ENCODE results near the gene MOB3B. TPM values are rescaled to one million over a fixed set of nuclear protein-coding genes. Genes with fewer than 3 reads are reported as not detected.
A peak's percentile ranks its signal among the peaks of the same experiment; 100 is the strongest.

Gene MOB3B
- total RNA-seq = 1 to 10 TPM; 1.3 to 2.3 TPM

DNA sequence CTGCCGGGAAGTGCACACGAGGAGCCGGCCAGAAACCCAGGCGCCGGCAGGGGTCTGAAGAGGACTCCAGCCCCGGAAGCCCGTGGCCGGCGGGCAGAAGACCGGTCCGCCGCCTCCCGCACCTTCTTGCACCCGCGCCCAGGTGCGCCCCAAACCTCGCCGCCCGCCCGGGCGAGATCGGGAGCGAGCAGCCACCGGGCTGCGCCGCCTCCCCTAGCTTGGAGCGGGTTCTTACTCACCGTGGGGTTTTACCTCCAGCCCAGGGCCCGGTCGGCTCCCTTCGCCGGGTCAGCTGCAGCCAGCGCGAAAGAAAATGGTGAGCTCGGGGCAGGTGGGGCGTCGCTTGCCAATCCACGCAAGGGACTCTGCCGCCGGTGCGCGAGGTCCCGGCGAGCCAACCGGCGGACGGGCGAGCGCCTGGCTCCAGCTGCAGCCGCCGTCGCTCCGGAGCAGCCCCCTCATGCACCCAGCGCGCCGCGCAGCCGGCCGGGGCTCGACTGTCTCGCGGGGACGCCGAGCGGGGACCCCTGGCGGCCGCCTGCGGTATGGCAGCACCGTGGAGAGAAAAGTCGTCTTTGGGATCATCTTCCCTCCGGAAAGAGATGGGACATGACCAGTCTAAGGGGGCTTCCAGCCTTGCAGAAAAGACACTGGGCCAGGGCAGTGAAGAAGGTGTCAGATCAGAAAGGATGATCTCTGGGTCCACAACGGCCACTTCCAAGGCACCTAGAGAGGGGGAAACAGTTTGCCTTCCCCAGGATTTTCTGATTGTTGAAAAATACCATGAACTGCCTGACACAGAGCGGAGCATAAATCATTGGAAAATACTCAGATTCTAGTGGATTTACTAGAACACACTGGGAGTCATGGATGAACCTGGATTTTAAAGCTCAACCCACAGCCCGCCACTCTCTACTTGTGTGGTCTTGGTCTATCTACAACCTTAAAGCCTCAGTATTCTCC lies at the start of gene MOB3B:
Gene MOB3B, minus strand, starts transcription at position 499 of the 963 bp plus-strand sequence. CDS start 74,264 bp downstream, outside the sequence.
- Mint-ChIP-seq H3K27ac (peak within 1 kb of the TSS; percentile 77 to 82), H3K9me3 (no peaks in the 10 kb centered on the region)
- peak; percentile 77 to 84 for ATAC-seq

GRCh38 chr9:27573634-27574590 lies 44.3 kb upstream of the MOB3B start:
- ATAC-seq (peak; percentile 77 to 85), DNase-seq (ENCODE audit: low spot score in 2 of 2) (peak; percentile 87 to 96)
- Mint-ChIP-seq H3K9me3 (peaks cover 9 to 10% of the 10 kb centered on the region in 2 donors), H3K36me3 (peaks cover 23 to 24% of the 10 kb centered on the region in 2 donors), H3K27ac (peak overlapping the region; percentile 97 to 100)

More for the DNA sequence above, at the start of gene MOB3B:
- peaks cover 0 to 5% of the 10 kb centered on the region in 2 donors for H3K36me3 Mint-ChIP-seq
- DNase-seq (ENCODE audit: low spot score in 2 of 2) = peak; percentile 77 to 89

DNA sequence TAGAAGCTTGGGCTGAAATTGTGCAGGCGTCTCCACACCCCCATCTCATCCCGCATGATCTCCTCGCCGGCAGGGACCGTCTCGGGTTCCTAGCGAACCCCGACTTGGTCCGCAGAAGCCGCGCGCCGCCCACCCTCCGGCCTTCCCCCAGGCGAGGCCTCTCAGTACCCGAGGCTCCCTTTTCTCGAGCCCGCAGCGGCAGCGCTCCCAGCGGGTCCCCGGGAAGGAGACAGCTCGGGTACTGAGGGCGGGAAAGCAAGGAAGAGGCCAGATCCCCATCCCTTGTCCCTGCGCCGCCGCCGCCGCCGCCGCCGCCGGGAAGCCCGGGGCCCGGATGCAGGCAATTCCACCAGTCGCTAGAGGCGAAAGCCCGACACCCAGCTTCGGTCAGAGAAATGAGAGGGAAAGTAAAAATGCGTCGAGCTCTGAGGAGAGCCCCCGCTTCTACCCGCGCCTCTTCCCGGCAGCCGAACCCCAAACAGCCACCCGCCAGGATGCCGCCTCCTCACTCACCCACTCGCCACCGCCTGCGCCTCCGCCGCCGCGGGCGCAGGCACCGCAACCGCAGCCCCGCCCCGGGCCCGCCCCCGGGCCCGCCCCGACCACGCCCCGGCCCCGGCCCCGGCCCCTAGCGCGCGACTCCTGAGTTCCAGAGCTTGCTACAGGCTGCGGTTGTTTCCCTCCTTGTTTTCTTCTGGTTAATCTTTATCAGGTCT lies 43.5 kb upstream of the MOB3B start, which contains the start of gene C9orf72:
Gene C9orf72, minus strand, starts transcription at position 564 of the 716 bp plus-strand sequence. CDS start 6,361 bp downstream, outside the sequence.
- ATAC-seq (peak; percentile 73 to 80), DNase-seq (ENCODE audit: low spot score in 2 of 2) (peak; percentile 81 to 90)
- Mint-ChIP-seq H3K27ac (peak within 1 kb of the TSS; percentile 97 to 100), H3K36me3 (peaks cover 17 to 18% of the 10 kb centered on the region in 2 donors), H3K9me3 (peaks cover 2 to 3% of the 10 kb centered on the region in 2 donors)

GRCh38 chr9:27572566-27572917 lies 42.9 kb upstream of the MOB3B start:
- DNase-seq (ENCODE audit: low spot score in 2 of 2) (peak in 1 of 2 donors; percentile 80), ATAC-seq (peak; percentile 58 to 77)
- Mint-ChIP-seq H3K27ac (peak overlapping the region; percentile 97 to 98), H3K9me3 (peaks cover 0 to 2% of the 10 kb centered on the region in 2 donors), H3K36me3 (peaks cover 16 to 18% of the 10 kb centered on the region in 2 donors)

GRCh38 chr9:27572061-27572460 lies 42.4 kb upstream of the MOB3B start:
- peak overlapping the region; percentile 97 to 98 for H3K27ac Mint-ChIP-seq
- ATAC-seq (no peak), DNase-seq (ENCODE audit: low spot score in 2 of 2) (no peak)
- H3K9me3 Mint-ChIP-seq = peaks cover 0 to 5% of the 10 kb centered on the region in 2 donors
- H3K36me3 Mint-ChIP-seq = peaks cover 16 to 21% of the 10 kb centered on the region in 2 donors

DNA sequence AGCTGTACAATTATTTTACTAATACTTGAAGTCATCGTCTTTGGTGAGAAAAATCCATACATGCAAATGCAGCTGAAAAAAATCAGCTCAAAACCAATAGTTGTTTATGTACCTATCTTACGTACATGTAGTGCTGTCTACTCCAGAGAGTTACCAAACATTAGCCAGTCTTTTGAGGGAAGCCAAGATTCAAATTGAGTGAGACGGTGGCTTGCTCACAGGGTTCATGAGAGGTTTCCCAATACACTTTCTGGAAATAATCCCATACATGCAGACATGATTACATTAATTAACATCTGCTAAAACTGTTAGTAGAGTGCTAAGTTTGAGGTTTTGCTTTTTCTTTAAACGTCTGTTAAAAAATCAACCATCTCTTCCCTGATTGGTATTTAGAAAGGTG lies 41.4 kb upstream of the MOB3B start:
- DNase-seq (ENCODE audit: low spot score in 2 of 2) = no peak
- no peak for ATAC-seq
- Mint-ChIP-seq H3K36me3 (peaks cover 21 to 27% of the 10 kb centered on the region in 2 donors), H3K9me3 (peaks cover 0 to 5% of the 10 kb centered on the region in 2 donors), H3K27ac (no peak overlapping the region)

- ATAC-seq = no peak
- Mint-ChIP-seq H3K9me3 (peaks cover 0 to 5% of the 10 kb centered on the region in 2 donors), H3K27ac (no peak overlapping the region), H3K36me3 (peaks cover 21 to 27% of the 10 kb centered on the region in 2 donors)
- no peak for DNase-seq (ENCODE audit: low spot score in 2 of 2)
Observed at GRCh38 chr9:27569406-27569805, 39.8 kb upstream of the MOB3B start.

GRCh38 chr9:27566118-27566517 lies 36.5 kb upstream of the MOB3B start:
- peaks cover 10 to 19% of the 10 kb centered on the region in 2 donors for H3K36me3 Mint-ChIP-seq
- ATAC-seq (no peak), DNase-seq (ENCODE audit: low spot score in 2 of 2) (no peak)
- no peak overlapping the region for H3K27ac Mint-ChIP-seq
- peaks cover 0 to 5% of the 10 kb centered on the region in 2 donors for H3K9me3 Mint-ChIP-seq

- Mint-ChIP-seq H3K27ac (no peak overlapping the region), H3K36me3 (peaks cover 10 to 19% of the 10 kb centered on the region in 2 donors), H3K9me3 (peaks cover 0 to 5% of the 10 kb centered on the region in 2 donors)
- DNase-seq (ENCODE audit: low spot score in 2 of 2) (no peak), ATAC-seq (no peak)
Observed at GRCh38 chr9:27565696-27566095, 36.1 kb upstream of the MOB3B start.

DNA sequence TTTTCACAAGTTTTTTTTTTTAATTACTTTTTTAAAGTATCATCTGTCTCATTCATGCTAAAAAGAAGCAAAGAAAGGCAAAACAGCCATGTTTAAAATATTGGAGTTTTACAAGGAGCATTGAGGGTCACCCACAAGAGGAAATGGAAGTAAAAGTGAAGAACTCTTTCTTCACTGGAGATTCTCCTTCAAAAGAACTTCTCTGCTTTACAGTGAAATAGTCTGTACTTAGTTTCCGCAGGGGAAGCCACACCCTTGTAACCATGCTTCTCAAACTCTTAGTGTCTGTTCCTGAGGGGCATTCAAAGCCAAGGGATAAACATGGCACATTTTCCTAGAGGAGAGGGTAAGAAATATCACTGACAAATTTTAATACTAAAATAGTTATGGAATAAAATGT lies 35.1 kb upstream of the MOB3B start:
- DNase-seq (ENCODE audit: low spot score in 2 of 2) (no peak), ATAC-seq (no peak)
- Mint-ChIP-seq H3K9me3 (peaks cover 0 to 5% of the 10 kb centered on the region in 2 donors), H3K36me3 (peaks cover 10 to 19% of the 10 kb centered on the region in 2 donors), H3K27ac (no peak overlapping the region)

- ATAC-seq = no peak
- peaks cover 0 to 5% of the 10 kb centered on the region in 2 donors for H3K9me3 Mint-ChIP-seq
- no peak overlapping the region for H3K27ac Mint-ChIP-seq
- peaks cover 10 to 19% of the 10 kb centered on the region in 2 donors for H3K36me3 Mint-ChIP-seq
- DNase-seq (ENCODE audit: low spot score in 2 of 2) = no peak
Observed at GRCh38 chr9:27563738-27564430, 34.3 kb upstream of the MOB3B start.

DNA sequence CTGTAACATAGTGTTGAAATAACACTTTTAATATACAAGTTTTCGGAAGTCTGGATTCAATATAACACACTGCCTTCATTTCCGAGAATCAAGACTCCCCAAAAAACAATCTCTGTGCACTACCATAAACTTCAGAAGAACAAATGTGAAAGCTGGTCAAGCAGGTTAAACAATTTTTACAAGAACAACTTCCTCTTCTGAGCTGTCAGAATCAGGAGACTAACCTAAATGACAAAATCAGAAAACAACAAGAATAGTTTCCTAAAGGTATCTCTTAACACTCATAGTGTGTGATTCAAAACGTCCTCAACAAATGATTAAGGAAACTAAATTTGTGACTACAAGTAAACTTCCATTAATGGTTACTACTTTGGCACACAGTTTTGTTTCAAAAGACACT lies 32.1 kb upstream of the MOB3B start:
- no peaks in the 10 kb centered on the region for H3K9me3 Mint-ChIP-seq
- peaks cover 6 to 9% of the 10 kb centered on the region in 2 donors for H3K36me3 Mint-ChIP-seq
- no peak overlapping the region for H3K27ac Mint-ChIP-seq
- DNase-seq (ENCODE audit: low spot score in 2 of 2) (no peak), ATAC-seq (peak in 1 of 2 donors; percentile 90)

GRCh38 chr9:27560457-27560856 lies 30.8 kb upstream of the MOB3B start:
- DNase-seq (ENCODE audit: low spot score in 2 of 2) = no peak
- no peak overlapping the region for H3K27ac Mint-ChIP-seq
- H3K9me3 Mint-ChIP-seq = no peaks in the 10 kb centered on the region
- ATAC-seq = no peak
- H3K36me3 Mint-ChIP-seq = peaks cover 5 to 6% of the 10 kb centered on the region in 2 donors

DNA sequence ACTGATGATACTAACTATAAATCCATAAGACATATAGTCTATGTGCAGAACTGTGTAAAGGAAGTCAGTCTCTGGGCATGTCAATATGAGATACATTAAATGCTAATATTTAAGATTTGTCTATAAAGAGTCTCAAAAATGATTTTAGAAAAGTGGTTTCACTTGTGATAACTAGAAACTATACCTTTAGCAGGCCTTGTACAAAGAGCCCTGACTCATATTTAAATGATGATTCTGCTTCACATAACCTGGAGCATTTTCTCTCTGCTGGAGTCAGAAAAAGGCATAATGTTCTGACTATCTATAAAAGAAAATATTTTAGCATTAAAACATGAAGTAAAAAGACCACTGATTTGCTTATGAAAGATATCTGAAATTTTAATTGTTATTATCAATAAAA lies 28.7 kb upstream of the MOB3B start:
- H3K36me3 Mint-ChIP-seq = peaks cover 7 to 9% of the 10 kb centered on the region in 2 donors
- peak in 1 of 2 donors; percentile 57 for ATAC-seq
- H3K27ac Mint-ChIP-seq = no peak overlapping the region
- no peak for DNase-seq (ENCODE audit: low spot score in 2 of 2)
- no peaks in the 10 kb centered on the region for H3K9me3 Mint-ChIP-seq

DNA sequence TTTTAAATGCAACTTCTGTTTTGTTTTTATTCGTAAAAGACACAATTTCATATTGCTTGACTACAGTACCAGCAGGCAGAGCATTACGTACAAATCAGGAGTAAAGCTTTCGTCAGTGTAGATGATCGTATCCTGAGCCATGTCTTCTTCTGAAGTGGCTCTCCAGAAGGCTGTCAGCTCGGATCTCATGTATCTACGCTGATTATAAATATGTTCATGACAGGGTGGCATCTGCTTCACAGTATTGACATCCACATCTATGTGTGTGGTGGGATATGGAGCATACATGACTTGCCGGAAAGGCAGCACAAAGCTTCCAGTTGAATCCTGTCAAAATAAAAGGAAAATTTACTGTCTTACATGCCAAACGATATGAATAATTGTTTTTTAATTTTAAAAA lies 26.9 kb upstream of the MOB3B start:
- H3K36me3 Mint-ChIP-seq = peaks cover 8 to 11% of the 10 kb centered on the region in 2 donors
- no peaks in the 10 kb centered on the region for H3K9me3 Mint-ChIP-seq
- H3K27ac Mint-ChIP-seq = no peak overlapping the region
- ATAC-seq = no peak
- no peak for DNase-seq (ENCODE audit: low spot score in 2 of 2)
